Activated CD4-positive, alpha-beta T cell treated with anti-CD3 and anti-CD28 coated beads for 4 hours (primary cell): Measurements from ENCODE around the gene OR7G2.
"Not testable (repeated sequence)": the region's sequence is repeated elsewhere in the genome, so short reads cannot be mapped to it uniquely, and the experiment has no call there.

Experiments used
- DNase-seq, 2 donors: peaks; one replicate each; pipeline ENCODE4 v3.0.0-alpha.2; 2020

The OR7G2 gene

DNA sequence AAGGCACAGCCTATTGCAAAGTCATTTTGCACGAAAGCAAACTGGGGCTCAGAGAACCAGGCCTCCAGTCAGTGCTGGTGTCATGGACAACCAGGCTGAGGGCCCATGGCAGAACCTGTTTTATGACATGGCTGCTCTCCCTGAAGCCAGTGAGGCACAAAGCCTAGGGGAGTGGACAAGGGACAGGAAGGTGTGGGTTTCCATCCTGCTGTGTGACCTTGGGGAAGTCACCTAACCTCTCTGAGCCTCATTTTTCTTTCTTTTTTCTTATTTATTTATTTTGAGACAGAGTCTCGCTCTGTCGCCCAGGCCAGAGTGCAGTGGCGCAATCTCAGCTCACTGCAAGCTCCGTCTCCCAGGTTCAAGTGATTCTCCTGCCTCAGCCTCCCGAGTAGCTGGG is 35.6 kb downstream of the OR7G2 start:
- DNase-seq, result not testable (repeated sequence)

DNA sequence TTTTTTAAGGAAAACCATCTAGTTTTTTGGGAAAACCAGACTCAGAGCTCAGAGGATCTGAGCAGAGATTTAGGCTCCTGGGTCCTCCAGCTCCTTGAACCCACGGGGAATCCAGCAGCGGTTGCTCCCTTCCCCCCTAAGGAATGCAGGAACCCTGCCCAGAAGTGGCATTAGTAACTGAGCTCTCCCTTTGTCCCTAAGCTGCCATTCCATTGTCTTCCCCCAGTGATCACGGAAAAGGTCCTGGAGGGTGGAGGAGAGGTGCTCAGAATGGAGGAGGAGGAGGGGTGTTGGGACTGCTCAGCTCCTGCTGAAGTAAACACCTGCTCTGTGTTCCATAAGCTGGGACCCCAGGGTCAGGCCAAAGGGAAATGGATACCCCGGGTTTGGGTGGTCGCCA is 37.2 kb downstream of the OR7G2 start:
- DNase-seq, result no peak

DNA sequence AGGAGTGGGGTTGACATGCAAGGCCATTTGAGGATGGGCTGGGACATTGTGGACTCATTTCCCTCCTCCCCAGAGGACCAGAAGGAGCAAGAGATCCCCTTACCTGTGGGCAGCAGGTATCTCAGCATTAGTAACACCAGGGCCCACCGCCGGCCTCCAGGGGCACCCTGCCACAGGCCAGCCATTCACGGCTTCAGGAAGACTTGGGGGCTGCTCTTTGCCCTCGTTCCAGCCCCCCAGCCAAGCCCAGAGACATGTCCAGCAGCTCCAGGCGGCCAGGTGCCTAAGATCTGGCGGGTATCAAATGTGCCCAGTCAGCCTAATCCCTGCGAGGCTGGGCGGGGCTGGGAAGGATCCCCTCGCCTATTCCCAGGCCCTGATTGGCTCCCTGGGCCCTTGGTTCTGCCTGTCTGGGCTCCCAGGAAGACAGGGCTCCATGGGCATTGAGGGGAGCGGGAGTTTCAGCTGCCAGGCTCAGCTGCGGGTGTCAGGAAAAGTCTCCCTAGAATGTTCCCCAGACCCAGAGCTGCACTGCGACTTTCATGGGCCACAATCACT is 41.7 kb downstream of the OR7G2 start:
- DNase-seq, result no peak

DNA sequence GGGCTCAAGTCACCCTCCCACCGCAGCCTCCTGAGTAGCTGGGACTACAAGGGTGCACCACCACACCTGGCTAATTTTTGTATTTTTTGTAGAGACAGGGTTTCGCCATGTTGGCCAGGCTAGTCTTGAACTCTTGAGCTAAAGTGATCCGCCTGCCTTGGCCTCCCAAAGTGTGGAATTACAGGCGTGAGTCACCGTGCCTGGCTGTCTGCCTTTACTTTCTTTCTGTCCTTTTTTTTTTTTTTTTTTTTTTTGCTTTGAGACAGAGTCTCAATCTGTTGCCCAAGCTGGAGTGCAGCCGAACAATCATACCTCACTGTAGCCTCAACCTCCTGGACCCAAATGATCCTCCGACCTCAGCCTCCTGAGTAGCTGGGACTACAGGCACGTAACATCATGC is 45.4 kb downstream of the OR7G2 start:
- no peak for DNase-seq

DNA sequence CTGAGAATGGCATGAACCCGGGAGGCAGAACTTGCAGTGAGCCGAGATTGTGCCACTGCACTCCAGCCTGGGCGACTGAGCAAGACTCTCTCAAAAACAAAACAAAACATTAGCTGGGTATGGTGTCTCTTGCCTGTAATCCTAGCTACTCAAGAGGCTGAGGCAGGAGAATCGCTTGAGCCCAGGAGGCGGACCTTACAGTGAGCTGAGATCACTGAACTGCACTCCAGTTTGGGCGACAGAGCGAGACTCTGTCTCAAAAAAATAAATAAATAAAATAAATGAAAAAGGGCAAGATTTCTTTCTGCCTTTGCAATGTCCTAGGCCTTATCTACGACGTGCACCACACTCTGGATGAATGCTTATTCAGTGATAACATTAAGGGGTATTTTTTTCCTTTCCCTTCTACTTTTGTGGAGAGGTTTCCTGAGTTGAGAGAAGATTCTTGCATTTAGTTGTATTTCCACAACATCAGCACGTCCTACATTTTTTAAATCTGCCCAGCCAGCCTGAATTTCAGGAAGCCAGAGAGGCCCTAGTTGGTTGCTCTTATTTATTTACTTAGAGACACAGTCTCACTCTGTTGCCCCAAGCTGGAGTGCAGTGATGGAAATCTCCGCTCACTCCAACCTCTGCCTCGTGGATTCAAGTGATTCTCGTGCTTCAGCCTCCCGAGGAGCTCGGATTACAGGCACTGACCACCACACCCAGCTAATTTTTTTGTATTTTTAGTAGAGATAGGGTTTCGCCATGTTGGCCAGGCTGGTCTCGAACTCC is 46.5 kb downstream of the OR7G2 start:
- DNase-seq, result no peak

DNA sequence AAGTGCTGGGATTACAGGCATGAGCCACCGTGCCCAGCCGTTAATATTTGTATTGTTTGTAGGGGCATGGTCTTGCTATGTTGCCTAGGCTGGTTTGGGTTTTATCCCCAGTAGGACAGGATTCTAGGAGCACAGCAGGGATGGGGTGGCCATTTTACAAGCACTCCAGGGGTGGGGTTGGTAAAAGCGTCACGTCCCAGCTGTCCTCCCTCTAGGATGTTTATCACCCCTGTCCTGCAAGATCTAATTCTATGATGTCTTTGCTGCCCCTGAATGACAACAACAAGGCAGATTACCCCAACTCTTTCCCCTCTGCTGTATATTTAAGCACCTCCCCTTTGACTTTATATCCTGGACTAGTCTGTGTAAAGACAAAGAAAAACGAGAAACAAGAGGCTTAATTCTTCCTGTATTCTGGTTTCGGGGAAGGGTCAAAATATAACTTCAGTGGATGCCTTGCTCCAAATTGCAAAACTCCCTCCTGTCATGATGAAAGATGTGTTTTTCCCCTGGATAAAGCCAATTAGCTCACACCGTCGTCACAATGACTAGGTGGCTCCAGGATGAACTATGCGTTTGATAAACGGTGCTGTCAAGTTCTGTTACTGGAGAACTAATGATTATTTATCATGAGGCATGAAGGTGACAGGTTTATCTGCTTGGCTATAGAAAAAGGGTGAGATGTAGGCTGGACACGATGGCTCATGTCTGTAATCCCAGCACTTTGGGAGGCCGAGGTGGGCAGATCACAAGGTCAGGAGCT is 48.2 kb downstream of the OR7G2 start:
- no peak for DNase-seq

DNA sequence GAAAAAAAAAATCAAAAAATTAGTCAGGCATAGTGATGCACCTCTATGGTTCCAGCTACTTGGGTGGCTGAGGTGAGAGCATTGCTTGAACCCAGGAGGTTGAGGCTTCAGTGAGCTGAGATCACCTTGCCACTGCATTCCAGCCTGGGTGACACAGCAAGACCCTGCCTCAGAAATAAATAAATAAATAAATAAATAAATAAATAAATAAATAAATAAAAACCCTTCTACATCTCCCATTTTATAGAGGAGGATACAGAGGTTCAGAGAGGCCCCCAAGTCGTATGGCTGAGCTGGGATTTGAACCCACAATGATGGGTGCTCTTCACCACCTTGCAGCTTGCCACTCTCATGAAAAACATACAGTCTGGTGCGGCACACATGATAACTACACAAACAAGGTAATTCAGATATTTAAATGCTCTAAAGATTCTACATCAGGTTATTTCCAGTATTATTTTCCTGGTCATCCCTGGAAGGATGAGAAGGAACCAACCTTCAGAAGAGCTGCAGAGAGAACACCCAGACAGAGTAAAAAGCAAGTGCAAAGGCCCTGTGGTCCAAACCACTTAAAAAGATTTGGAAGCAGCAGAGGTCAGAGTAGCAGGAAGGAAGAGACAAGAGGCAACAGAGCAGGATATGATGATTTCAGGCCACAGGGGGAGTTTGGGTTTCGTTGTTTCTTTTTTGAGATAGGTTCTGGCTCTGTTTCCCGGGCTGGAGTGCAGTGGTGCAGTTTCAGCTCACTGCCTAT is 49.6 kb downstream of the OR7G2 start:
- no peak for DNase-seq

DNA sequence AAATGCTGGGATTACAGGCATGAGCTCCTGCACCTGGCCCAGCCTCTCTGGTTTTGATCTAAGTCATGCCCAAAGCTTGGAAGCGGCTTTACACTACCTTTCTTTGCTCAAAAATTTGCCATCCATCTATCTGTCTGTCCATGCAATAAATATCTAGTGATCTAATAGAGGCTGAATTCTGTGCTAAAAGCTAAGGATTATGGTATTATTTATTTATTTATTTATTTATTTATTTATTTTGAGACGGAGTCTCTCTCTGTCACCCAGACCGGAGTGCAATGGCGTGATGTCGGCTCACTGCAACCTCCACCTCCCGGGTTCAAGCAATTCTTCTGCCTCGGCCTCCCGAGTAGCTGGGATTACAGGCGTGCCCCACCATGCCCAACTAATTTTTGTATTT is 51.1 kb downstream of the OR7G2 start:
- DNase-seq, result not testable (repeated sequence)

DNA sequence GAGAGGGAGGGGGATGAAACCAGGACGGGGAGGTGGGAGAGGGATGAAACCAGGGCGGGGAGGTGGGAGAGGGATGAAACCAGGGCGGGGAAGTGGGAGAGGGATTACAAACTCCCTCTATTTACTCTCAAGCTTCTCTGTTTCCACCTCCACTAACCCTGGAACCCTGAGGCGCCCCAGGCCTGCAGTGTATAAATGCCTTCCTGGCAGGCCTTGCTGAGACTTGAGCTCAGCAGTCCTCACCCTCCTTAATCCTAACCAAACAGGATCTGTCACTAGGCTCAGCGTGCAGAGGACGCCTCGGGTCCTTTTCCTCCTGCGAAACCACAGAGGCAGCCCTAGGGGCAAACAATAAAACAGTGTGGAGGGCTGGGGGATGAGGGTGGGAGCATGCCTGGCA is 52.5 kb downstream of the OR7G2 start:
- no peak for DNase-seq

DNA sequence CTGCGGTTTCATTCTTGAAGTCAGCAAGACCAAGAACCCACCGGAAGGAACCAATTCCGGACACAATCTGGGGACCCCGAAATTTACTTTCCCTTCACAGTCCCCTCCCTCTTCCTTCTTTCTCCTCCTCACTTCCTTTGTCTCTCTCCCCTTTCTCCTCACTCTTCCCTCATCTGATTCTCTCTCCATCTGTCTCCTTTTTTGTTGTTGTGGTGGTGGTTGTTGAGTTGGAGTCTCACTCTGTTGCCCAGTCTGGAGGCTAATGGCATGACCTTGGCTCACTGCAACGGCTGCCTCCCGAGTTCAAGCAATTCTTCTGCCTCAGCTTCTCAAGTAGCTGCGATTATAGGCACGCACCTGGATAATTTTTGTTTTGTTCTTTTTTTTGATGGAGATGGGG is 53.1 kb downstream of the OR7G2 start:
- no peak for DNase-seq

DNA sequence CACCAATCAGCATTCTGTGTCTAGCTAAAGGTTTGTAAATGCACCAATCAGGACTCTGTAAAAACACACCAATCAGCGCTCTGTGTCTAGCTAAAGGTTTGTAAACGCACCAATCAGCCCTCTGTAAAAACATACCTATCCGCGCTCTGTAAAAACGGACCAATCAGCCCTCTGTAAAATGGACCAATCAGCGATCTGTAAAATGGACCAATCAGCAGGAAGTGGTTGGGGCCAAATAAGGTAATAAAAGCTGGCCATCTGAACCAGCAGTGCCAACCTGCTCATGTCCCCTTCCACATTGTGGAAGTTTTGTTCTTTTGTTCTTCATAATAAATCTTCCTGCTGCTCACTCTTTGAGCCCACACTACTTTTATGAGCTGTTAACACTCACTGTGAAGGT is 53.6 kb downstream of the OR7G2 start:
- not testable (repeated sequence) for DNase-seq

DNA sequence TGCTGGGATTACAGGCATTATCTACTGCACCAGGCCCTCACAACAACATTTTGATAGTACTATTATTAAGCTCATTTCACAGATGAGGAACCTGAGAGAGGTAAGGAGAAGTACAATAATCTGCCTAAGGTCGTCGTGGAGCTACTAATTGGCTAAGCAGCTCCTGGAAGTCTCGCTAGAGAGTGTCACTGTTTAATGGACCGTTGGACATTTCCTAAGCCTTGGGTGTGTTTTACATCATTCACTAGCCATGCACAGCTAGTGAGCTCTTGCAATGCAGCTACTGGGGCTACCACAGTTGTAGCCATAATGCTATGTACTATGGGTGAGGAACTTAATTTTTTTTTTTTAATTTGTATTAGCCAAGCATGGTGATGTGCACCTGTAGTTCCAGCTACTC is 54.4 kb downstream of the OR7G2 start:
- no peak for DNase-seq
